WI38 (cell line): ENCODE measurements around the gene IPO11.

ENCODE experiments used
- H3K4me3 ChIP-seq: 2 replicates; pipeline ENCODE4 v1.5.1; 2011; ENCODE audit warnings: low read depth, mild to moderate bottlenecking, control low read depth, low read length
- TF ChIP-seq, protein P1 (sequence below): IDR thresholded peaks from 2 replicates; pipeline ENCODE4 v1.5.1; 2012; ENCODE audit warnings: low read depth, mild to moderate bottlenecking, control low read depth, low read length

IPO11 gene

DNA sequence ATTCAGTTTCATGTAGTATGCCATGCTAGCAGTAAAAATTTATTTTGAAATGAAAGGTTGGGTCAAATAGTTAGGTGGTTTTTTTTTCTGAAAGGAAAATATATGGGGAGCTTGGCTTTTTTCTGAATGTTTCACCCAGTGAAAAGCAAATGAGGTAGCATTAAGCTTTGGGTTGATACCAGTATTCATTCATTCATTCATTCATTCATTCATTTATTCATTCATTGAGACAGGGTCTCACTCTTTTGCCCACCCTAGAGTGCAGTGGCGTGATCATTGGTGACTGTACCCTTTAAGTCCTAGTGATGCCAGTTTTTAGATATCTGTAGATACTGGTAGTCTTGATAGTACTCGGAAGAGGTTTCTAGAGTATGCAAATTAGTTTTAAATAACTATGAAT lies 123.7 kb downstream of the IPO11 start:
- TF ChIP-seq, protein P1, sequence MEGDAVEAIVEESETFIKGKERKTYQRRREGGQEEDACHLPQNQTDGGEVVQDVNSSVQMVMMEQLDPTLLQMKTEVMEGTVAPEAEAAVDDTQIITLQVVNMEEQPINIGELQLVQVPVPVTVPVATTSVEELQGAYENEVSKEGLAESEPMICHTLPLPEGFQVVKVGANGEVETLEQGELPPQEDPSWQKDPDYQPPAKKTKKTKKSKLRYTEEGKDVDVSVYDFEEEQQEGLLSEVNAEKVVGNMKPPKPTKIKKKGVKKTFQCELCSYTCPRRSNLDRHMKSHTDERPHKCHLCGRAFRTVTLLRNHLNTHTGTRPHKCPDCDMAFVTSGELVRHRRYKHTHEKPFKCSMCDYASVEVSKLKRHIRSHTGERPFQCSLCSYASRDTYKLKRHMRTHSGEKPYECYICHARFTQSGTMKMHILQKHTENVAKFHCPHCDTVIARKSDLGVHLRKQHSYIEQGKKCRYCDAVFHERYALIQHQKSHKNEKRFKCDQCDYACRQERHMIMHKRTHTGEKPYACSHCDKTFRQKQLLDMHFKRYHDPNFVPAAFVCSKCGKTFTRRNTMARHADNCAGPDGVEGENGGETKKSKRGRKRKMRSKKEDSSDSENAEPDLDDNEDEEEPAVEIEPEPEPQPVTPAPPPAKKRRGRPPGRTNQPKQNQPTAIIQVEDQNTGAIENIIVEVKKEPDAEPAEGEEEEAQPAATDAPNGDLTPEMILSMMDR = no peak
- no peak overlapping the region for H3K4me3 ChIP-seq

DNA sequence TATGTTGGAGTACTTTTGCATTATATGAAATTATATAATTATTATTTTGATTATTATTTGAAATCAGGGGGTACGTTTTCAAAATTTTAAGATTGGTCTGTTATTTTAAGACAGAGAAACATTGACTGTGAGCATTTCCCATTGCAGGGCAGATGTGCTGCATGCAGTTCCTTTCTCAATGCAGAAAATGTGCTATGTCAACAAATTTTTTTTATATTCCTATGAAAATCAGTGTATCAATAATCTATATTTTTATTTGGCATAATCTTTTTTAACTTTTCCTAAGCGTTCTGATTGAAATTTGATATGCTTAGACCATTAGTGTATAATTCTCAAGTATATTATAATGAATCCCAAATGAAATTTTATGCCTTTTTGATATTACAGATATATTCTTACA lies 124.2 kb downstream of the IPO11 start:
- H3K4me3 ChIP-seq = no peak overlapping the region
- TF ChIP-seq, protein P1 = no peak

DNA sequence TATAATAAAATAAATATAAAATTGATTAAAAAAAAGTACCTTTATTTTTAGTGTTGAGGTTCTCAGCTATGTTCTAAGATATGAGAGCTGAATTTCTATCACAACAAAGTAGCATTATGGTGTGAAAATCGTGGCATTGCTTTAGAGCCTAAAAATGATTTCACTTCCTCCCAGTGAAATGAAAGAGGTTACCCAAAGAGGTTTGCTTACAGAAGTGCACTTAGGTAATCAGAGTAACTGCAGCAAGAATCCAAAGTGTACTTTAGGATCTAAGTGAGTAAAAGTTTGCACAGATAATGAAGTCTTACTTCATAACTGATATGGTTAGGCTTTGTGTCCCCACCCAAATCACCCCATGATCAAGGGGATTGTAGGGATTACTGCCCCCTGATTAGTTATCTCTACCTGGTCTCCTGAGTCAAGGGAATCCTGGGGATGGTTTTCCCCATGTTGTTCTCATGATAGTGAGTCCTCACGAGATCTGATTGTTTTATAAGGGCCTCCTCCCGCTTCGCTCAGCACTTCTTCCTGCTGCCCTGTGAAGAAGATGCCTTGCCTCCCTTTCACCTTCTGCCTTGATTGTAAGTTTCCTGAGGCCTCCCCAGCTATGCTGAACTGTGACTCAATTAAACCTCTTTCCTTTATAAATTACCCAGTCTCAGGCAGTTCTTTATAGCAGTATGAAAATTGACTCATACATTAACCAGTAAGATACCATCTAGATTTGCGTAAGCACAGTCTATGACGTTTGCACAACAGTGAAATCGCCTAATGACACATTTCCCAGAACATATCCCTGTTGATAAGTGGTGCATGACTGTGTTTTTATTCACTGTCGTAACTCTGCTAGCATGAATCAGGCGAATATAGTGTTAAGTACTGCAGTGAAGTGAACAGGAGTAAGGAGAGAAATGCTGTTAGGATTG lies 125.7 kb downstream of the IPO11 start:
- TF ChIP-seq, protein P1 = no peak
- no peak overlapping the region for H3K4me3 ChIP-seq

DNA sequence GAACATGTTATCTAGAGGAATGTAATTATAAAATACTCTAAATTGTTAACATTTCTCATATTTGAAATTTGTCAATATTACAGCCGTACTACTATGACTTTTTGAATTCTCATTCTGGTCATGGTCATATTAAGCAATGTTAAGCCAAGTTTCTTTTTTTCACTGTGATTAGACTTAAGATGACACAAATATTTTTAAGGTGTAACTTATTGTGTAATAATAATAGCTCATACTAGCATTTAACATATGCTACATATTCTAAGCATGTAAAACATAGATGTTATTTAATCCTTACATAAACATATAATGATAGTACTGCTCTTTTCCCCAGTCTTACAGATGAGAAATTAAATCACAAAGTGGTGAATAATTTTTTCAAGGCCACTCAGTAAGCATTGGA lies 130.2 kb downstream of the IPO11 start:
- H3K4me3 ChIP-seq = no peak overlapping the region
- TF ChIP-seq, protein P1 = no peak

DNA sequence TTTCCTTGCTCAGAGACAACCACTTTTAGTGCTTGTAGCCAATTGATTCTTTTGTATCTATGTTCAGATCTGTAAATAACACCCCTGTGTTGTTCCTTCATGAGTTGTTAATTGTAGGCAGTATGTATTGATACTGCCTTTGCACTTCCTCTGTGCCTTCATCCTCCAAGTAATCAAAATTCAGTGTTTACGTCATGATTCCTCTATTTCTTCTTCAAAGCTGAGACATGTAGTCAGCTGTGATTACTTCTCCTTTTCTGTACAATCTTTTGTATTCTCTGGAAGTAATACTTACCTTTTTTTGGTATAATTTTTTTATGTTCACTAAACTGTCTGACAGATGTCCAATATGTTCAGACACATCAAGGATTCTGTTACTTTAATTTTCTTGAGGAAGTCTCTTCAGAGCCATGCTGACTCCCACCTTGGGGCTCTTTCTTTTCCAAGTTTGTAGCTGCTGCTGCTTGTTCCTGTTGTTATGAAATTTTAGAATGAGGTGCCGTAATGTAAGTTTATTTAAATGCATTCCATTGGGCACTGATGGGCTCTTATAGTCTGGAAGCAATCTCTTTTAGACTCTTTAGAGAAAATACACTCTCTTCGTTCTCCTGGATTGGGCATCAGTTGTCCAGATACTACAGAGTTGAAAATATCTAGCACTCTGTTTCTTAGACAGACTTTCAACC lies 135.5 kb downstream of the IPO11 start:
- H3K4me3 ChIP-seq = no peak overlapping the region
- TF ChIP-seq, protein P1 = no peak

DNA sequence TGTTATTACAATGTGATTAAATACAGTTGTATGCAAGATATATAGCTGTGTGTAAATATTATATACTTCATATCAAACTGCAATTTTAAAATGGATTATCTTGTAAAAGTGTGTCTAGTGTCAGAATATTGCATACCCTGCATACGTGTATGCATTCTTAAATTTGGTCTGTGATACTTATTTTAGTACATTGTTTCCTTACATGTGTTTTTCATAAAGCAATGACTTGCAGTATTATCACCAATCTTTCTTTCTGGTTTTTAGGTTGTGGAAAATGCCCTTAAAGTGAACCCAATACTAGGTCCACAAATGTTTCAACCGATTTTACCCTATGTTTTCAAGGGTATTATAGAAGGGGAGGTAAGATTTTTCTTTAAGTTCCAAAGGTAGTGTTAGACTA lies 137.5 kb downstream of the IPO11 start:
- TF ChIP-seq, protein P1 = no peak
- H3K4me3 ChIP-seq = no peak overlapping the region

DNA sequence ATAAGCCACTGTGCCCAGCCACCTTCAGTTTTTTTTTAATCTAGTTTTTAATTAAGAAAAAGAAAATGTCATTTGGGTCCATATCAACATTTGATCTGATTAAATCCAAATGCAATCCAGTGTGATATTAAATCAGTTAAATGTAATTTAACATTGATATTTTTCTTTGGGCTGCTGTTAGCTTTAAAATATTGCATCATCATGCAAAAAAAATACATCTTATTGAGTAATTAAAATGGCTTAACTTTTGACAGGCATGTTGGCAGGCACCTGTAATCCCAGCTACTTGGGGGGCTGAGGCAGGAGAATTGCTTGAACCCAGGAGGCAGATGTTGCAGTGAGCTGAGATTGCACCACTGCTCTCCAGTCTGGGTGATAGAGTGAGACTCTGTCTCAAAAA lies 143.4 kb downstream of the IPO11 start:
- H3K4me3 ChIP-seq = no peak overlapping the region
- TF ChIP-seq, protein P1 = no peak
